RCC 7860 (cell line): ENCODE data around the gene ACTMAP.

Experiments used
- DNase-seq: peaks from one replicate; pipeline ENCODE4 v3.0.0-alpha.2; 2015; ENCODE audit warnings: low spot score
- FAIRE-seq: peaks from 2 replicates; lab custom pipeline; 2012; peaks lifted over from hg19 to GRCh38; lab: Jason Lieb, UNC

ACTMAP gene

DNA sequence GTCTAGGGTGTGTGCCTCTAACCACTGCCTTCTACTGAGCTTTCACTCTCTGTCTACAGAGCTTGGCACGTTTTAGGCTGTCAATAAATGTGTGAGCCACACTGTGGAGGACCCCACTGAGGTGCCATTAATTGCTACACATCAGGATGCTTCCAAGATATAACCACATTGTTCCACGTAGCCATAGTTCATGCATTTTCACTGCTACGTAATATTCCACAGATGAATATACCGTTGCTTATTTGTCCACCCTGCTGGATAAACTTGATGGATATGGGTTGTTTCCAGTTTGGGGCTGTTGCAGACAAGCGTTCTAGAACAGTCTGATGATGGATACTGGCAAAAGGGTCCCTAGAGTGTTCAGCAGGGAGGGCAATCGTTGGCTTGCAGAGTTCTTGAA is 48.5 kb downstream of the ACTMAP start:
- FAIRE-seq (no peak), DNase-seq (no peak)

DNA sequence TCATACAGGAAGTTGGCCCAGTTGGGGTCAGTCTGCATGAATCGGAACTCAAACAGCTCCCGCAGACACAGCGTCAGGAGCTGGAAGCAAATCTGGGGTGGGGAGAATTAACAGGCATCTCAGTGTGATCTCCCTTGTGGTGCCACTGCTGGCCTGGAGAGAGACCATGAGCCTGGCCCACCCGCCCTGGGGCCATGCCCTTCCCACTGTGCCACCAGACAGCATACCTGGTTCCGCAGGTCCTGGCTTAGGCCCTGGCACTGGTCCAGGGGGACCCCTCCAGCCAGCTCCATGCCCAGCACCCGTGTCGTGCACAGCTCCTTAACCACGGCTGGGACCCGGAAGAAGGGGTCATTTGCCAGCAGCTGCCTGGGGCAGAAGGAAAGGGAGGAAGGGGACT is 50.2 kb downstream of the ACTMAP start:
- FAIRE-seq (no peak), DNase-seq (no peak)

DNA sequence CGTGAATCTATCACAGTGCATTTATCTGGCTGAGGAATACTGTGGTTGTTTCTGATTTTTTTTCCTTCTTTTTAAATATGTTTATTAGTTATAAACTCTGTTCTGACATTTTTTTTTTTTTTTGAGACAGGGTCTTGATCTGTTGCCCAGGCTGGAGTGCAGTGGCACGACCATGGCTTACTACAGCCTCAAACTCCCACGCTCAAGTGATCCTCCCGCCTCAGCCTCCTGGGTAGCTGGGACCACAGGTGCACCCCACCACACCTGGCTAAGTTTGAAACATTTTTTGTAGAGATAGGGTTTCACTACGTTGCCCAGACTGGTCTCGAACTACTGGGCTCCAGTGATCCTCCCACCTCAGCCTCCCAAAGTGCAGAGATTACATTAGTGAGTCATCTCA is 53.3 kb downstream of the ACTMAP start:
- no peak for FAIRE-seq

DNA sequence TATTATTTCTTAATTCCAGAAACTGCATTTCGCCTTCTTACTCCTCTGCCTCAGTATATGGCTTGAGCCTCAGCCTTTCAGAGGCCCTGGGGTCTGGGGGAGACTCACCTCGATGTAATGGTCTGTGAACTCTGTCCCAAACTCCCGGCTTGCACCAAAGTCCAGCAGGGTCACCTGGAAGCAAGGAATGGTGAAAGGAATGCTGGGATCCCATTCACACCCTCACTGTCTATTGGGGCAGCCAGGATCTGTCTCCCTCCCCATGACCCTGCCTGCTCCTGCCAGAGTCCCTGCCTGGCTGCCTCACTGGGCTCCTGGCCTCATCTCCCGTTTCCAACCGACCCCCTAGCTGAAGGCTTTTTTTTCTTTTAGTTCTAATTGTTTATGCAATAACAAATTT is 54.4 kb downstream of the ACTMAP start:
- DNase-seq (no peak), FAIRE-seq (no peak)

More for the DNA sequence above, 53.3 kb downstream of the ACTMAP start:
- no peak for DNase-seq

DNA sequence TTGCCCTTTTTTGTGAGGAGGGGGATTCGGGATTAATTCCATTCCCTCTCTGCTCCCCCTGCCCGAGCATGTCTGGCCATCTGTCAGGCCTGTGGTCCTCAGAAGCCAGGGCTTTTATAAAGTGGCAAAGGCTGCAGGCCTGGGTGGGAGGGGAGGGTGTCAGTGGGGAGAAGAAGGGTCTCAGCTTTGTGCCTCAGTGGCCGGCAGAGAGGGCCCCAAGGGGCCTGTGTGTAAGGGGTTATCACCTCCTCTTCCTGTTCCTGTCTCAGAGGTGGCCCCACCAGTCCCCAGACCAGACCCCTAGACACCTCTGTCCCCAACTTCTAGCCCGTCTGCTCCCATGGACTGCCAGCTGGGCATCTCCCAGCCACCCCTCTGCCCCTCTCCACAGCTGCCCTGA is 56.4 kb downstream of the ACTMAP start:
- no peak for DNase-seq
- FAIRE-seq: no peak

DNA sequence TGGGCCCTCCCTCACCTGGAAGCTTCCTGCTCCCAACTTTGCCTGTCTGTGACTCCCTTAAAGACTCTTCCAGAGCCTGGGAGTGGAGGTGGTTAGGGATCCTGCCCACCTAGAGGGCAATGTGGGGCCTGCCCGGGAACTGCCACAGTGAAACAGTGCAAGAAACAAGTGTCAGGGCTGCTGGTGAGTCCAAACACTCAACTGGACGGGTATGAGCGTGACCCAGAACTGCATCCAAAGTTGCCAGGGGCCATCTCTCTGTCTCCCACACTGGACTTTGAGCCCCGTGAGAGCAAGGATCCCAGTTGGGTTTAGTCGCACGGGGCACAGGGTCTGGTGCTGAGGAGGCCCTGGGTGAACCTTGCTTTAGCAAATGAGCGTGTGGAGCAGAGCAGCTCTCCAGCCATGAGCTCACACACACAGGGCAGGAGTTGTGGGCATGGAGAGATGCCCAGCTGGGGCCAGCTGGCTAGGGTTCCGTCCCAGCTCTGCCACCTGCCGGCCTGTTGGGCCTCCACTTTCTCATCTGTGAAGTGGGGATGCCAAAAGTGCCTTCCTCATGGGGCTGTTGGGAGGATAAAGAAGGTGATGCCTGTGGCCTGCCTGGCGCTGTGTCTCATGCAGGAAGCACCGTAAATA is 57.0 kb downstream of the ACTMAP start:
- FAIRE-seq (no peak), DNase-seq (no peak)

DNA sequence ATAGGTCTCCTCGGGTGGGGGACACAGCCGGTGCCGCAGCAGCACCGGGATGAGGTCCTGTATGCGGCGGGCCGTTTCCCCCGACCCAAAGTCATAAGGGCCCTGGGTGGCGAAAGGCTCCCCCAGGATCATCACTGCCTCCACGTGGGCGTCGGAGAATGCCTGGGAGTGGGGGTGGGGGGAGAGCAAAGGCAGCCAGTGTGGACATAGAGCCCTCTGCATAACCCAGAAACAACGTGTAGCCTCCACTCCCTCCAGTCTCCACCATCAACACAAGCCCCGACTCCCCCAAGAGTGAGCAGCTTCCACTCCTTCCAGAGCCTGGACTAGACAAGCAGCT is 58.1 kb downstream of the ACTMAP start:
- DNase-seq: no peak
- no peak for FAIRE-seq

DNA sequence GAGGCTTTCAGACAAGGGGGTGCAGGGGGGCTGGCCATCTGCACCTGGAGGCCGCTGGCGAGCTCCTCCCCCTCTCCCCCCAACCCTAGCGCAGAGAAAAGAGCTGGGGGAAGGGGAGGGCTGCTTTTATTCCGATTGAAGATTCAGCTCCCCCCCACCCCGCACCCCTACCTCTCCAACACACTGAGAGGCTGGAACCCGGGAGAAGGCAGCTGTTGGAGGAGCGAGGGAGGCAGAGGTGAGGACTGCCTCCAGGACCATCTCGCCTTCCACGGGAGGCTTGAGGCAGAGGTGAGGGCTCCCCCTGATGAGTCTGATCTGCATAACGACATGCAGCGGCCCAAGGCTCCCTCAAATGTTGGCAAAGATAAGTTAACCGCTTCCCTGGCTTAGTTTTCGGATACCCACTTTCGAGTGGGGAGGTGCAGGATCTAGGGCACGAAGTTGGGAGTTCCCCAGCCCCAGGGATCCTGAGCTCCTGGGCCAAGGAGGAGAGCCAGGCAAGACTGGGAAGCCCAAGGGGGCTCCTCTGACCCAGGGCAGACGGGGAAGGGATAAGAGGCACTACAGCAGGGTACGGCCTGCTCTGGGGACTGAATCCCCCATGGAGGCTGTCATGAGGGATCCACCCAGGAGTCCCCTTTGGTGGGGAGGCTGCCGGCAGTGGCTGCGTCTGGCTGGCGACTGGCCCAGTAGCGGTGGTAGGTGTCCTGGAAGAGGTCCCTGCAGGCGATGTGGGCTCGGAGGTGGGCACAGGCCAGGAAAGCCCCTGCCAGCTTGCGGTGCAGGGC is 58.7 kb downstream of the ACTMAP start:
- FAIRE-seq (no peak), DNase-seq (no peak)
